Rectal smooth muscle tissue (tissue), 1 donor: Measurements from ENCODE around the gene RTCA.

Source experiments
- H3K27ac ChIP-seq: one replicate; pipeline ENCODE4 v1.7.0; 2013; ENCODE audit warnings: low read depth, low read length, inconsistent platforms
- H3K27me3 ChIP-seq: one replicate; pipeline ENCODE4 v1.7.0; 2013; ENCODE audit warnings: low read length; ENCODE audit not compliant: control insufficient read depth, insufficient read depth
- H3K36me3 ChIP-seq: one replicate; pipeline ENCODE4 v1.7.0; 2013; ENCODE audit warnings: low read length; ENCODE audit not compliant: control insufficient read depth, insufficient read depth
- H3K4me1 ChIP-seq: one replicate; pipeline ENCODE4 v1.7.0; 2013; ENCODE audit warnings: low read length; ENCODE audit not compliant: control insufficient read depth, insufficient read depth
- H3K4me3 ChIP-seq: one replicate; pipeline ENCODE4 v1.7.0; 2013; ENCODE audit warnings: low read length
- H3K9ac ChIP-seq: one replicate; pipeline ENCODE4 v1.7.0; 2013; ENCODE audit warnings: low read length

The RTCA gene

DNA sequence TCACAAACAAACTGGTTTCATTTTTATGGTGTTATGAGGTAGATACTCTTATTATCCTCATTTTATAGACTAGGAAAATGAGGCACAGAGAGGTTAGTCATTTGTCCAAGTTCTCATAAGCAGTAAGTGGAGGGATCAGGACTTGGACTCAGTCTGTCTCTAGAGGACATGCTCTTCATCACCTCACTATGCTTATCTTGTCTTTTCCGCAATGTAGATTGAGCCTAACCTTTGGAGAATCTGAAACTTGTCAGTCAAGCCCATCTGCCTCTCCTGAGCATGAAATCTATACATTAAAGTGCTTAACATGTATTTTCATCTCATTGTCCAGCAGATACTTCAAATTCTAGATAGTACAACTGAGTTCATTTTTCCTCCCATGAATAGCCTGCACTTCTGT lies 74.5 kb downstream of the RTCA start:
- Histone ChIP-seq H3K27me3 (no peaks in the 10 kb centered on the region), H3K27ac (no peak overlapping the region), H3K36me3 (no peaks in the 10 kb centered on the region), H3K4me3 (no peak overlapping the region), H3K9ac (no peak overlapping the region), H3K4me1 (no peaks in the 10 kb centered on the region)

DNA sequence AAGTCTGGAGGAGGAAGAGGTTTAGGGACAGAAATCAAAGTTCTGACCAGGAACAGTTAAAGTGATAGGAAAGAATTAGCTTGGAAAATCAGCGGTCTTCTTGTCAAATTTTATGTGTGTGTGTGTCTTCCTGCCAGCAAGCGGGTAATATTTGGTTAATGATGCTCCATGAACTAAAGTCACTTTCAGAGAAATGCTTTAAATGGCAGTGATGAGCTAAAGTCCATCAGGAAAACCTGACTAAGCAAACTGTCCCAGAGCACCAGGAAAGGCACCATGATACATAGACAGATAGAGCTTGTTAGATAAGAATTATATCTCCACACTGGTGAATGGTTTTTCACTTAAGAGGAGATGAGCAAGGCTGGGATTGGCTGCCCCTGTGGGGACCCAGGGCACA lies 76.3 kb downstream of the RTCA start:
- H3K4me1 ChIP-seq: no peaks in the 10 kb centered on the region
- H3K4me3 ChIP-seq: no peak overlapping the region
- H3K36me3 ChIP-seq: no peaks in the 10 kb centered on the region
- no peak overlapping the region for H3K9ac ChIP-seq
- H3K27me3 ChIP-seq: no peaks in the 10 kb centered on the region
- no peak overlapping the region for H3K27ac ChIP-seq
